GM10266 (cell line): ENCODE results near the gene CFAP210.
"Not testable (repeated sequence)": the region's sequence is repeated elsewhere in the genome, so short reads cannot be mapped to it uniquely, and the experiment has no call there.

Source experiments
- DNase-seq: peaks from one replicate; pipeline ENCODE4 v3.0.0; 2012; ENCODE audit errors: extremely low spot score
- TF ChIP-seq, protein P1 (sequence below): IDR thresholded peaks from 2 replicates; pipeline ENCODE4 v1.5.1; 2012; ENCODE audit warnings: mild to moderate bottlenecking, low read depth; ENCODE audit not compliant: control insufficient read depth, insufficient read depth; ENCODE audit errors: missing control alignments

CFAP210 gene

DNA sequence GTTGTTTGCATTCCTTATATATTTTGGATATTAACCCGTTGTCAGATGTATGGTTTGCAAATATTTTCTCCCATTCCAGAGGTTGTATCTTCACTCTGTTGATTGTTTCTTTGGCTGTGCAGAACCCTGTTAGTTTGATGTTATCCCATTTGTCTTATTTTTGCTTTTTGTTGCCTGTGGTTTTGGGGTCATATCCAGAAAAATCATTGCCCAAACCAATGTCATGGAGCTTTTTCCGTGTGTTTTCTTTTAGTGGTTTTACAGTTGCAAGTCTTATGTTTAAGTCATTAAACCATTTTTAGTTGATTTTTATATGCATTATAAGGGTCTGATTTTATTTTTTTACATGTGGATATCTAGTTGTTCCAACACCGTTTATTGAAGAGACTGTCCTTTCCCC, 74.3 kb downstream of the CFAP210 start:
- no peak for DNase-seq
- TF ChIP-seq, protein P1, sequence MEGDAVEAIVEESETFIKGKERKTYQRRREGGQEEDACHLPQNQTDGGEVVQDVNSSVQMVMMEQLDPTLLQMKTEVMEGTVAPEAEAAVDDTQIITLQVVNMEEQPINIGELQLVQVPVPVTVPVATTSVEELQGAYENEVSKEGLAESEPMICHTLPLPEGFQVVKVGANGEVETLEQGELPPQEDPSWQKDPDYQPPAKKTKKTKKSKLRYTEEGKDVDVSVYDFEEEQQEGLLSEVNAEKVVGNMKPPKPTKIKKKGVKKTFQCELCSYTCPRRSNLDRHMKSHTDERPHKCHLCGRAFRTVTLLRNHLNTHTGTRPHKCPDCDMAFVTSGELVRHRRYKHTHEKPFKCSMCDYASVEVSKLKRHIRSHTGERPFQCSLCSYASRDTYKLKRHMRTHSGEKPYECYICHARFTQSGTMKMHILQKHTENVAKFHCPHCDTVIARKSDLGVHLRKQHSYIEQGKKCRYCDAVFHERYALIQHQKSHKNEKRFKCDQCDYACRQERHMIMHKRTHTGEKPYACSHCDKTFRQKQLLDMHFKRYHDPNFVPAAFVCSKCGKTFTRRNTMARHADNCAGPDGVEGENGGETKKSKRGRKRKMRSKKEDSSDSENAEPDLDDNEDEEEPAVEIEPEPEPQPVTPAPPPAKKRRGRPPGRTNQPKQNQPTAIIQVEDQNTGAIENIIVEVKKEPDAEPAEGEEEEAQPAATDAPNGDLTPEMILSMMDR: no peak

DNA sequence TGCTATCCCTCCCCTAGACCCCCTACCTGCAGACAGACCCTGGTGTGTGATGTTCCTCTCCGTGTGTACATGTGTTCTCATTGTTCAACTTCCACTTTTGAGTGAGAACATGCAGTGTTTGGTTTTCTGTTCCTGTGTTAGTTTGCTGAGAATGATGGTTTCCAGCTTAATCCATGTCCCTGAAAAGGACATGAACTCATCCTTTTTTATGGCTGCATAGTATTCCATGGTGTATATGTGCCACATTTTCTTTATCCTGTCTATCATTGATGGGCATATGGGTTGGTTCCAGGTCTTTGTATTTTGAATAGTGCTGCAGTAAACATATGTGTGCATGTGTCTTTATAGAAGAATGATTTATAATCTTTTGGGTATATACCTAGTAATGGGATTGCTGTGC, 78.2 kb downstream of the CFAP210 start:
- DNase-seq: not testable (repeated sequence)

DNA sequence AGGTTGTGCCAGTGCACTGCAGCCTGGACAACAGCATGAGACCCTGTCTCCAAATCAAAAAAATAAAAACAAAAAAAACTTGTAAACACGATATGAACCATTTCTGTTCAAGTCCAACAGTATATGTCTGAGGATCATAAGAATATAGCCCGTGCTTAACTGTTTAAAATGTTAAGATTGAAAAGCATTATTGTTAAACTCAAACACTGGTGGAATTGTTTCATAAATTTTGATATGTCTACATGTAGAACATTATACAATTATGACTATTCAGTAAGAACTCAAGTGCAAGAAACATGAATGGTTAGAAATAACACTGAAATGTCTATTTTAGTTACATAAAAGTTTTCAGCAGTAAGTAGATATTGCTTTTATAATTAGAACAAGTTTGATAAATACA, 80.3 kb downstream of the CFAP210 start:
- DNase-seq: no peak
- TF ChIP-seq, protein P1: no peak

DNA sequence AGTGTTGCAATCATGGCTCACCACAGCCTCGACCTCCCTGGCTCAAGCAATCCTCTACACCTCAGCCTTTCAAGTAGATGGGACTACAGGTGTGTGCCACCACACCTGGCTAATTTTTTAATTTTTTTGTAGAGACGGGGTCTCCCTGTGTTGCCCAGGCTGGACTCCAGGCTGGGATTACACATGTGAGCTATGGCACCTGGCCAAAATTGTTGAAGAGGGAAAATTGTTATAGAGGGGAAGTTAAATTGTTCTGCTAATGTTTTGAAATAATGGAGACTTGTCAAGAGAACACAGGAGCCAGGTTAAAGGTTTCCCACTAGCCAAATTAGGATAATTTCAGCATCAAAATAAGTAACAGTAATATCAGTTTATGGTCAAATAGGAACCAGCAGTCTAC, 84.9 kb downstream of the CFAP210 start:
- TF ChIP-seq, protein P1: no peak
- DNase-seq: no peak

DNA sequence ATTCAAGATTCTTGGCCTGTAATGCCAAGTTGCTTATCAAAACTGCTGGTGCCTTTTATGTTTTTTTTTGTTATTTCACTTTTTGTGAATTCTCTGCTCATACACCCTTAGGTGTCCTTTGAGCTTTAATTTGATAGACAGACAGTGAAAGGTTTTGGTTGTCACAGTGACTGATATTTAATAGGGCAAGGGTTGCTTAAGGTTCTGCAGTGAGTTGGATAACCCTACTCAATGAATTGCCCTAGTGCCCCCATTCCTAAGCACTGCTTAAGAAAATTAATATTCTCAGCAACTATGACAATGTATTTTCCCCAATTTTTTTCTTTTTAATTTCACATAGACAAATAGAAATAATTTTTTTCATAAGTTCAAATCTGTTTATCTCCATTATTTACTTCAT, 94.6 kb downstream of the CFAP210 start:
- no peak for DNase-seq

DNA sequence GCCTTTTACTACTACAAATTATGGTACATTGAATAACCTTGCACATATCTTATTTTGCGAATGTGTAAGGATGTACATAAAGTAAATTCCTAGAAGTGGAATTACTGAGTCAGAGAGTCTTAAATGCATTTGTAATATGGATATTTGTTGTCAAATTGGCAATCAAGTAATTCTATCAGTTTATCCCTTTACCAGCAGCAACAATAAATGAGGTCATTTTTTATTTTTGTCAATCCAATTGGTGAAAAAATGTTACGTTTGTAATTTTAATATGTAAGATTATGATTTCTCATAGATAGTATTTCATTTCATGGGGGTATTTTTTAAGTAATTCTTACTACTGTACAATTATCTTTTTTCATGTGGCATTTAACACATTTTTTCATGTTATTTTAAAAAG, 95.2 kb downstream of the CFAP210 start:
- DNase-seq: no peak
- TF ChIP-seq, protein P1: no peak

More for the DNA sequence above, 94.6 kb downstream of the CFAP210 start:
- TF ChIP-seq, protein P1: no peak

DNA sequence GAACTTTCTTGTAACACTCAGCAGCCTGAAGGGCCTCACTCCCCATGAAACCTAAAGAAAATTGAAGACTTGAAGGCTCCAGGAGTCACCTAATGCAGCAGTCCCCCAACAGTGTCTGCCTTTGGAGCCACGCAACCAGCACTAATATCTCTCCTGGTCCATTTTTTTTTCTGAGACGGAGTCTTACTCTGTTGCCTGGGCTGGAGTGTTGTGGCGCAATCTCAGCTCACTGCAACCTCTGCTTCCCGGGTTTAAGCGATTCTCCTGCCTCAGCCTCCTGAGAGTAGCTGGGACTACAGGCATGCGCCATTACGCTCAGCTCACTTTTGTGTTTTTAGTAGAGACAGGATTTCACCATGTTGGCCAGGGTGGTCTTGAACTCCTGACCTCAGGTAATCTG, 97.7 kb downstream of the CFAP210 start:
- not testable (repeated sequence) for DNase-seq
